Activated CD8-positive, alpha-beta memory T cell treated with anti-CD3 and anti-CD28 coated beads, Interleukin-2, amount 10 ng/mL, durations not matched to agents 7 days and 5 days (primary cell): ENCODE data around the gene KNTC1. TPM values are rescaled to one million over a fixed set of nuclear protein-coding genes. Genes with fewer than 3 reads are reported as not detected.

ENCODE experiments used
- ATAC-seq: fragments of 150-1000 bp; cut with Tn5 transposase; one replicate; pipeline ENCODE4 v1.10.0; 2021; ENCODE audit warnings: moderate library complexity
- CTCF ChIA-PET: fragments of 350-600 bp; sonication (Branson Sonifier 250); formaldehyde crosslinking; loops from one replicate; lab custom pipeline; 2021; ENCODE audit warnings: antibody characterized with exemption; lab: Charles Lee
- DNase-seq: peaks from one replicate; pipeline ENCODE4 v3.0.0-alpha.2; 2020
- H3K27ac Mint-ChIP-seq: one replicate; pipeline ENCODE4 v1.8.0; 2021; ENCODE audit warnings: mild to moderate bottlenecking, mixed read lengths
- H3K27me3 Mint-ChIP-seq: one replicate; pipeline ENCODE4 v1.8.0; 2021; ENCODE audit warnings: mixed read lengths
- H3K36me3 Mint-ChIP-seq: one replicate; pipeline ENCODE4 v1.8.0; 2021; ENCODE audit warnings: mild to moderate bottlenecking, mixed read lengths
- H3K4me1 Mint-ChIP-seq: one replicate; pipeline ENCODE4 v1.8.0; 2021; ENCODE audit warnings: mixed read lengths
- H3K4me3 Mint-ChIP-seq: one replicate; pipeline ENCODE4 v1.8.0; 2021; ENCODE audit warnings: mild to moderate bottlenecking, moderate library complexity, mixed read lengths
- H3K9me3 Mint-ChIP-seq: one replicate; pipeline ENCODE4 v1.8.0; 2022; ENCODE audit warnings: low read depth, mixed read lengths
- total RNA-seq, 2 experiments: library from RNA; stranded (reverse); gene quantifications; one replicate each; pipeline ENCODE4 v1.2.3, GENCODE V29; 2021

Gene KNTC1
- total RNA-seq, 2 experiments from 2014 or later: 129 to 200 TPM

DNA sequence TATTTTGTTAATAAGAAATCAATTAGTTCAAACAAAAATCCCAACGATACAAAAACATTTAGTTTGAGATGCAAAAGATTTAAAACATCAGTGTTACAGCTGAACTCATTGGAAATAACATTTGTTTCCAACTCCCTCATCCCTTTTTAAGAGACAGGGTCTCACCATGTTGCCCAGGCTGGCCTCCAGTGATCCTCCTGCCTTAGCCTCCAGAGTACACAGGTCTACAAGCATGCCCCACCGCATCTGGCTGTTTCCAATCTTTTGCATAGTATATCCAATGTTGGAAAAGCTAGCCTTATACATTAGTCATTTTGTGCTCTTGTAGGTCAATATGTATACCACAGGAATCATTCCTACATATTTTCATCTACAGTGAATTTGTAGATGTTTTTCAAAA, 11.8 kb upstream of the KNTC1 start:
- Mint-ChIP-seq H3K36me3 (peaks cover 81% of the 10 kb centered on the region), H3K27ac (no peak overlapping the region), H3K4me3 (no peak overlapping the region), H3K27me3 (no peaks in the 10 kb centered on the region), H3K9me3 (no peaks in the 10 kb centered on the region), H3K4me1 (peaks cover 46% of the 10 kb centered on the region)
- CTCF ChIA-PET: no interaction called here
- ATAC-seq: no peak
- DNase-seq: no peak

DNA sequence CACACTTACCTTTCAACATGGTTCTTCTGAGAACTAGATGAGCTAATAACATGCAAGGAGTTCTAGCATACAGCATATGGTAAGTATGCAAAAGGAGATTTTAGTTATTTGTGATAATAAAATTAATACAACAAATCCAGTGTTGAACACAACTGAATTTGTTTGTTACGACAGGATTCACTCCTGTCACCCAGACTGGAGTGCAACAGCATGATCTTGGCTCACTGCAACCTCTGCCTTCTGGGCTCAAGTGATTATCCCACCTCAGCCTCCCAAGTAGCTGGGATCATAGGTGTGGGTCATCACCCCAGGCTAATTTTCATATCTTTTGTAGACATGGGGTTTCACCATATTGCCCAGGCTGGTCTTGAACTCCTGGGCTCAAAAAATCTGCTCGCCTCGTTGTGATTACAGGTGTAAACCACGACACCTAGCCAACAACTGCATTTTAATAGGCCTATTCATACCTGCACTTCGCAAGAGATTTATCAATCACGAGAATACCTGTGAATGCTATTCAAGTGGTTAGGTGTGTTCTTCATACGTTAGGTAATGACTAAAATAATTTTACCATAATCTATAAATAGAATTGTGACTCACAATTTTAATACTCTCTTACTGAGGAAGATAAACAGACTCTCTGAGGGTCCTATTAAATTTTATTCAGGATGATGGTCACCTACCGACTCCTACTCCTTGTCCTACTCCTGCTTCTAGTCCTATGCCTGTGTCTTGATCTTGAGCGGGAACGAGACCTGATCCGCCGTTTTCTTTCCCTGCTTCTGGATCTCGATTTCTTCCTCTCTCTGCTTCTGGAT, 10.3 kb upstream of the KNTC1 start:
- Mint-ChIP-seq H3K9me3 (no peaks in the 10 kb centered on the region), H3K27ac (no peak overlapping the region), H3K4me3 (no peak overlapping the region), H3K27me3 (no peaks in the 10 kb centered on the region), H3K4me1 (peaks cover 55% of the 10 kb centered on the region), H3K36me3 (peaks cover 83% of the 10 kb centered on the region)
- CTCF ChIA-PET: interaction anchor here (0.6 kb wide), 1 partner anchor 591 kb away, joined by 4 read pairs; no protein-coding TSS in a partner anchor
- DNase-seq (no peak), ATAC-seq (no peak)

DNA sequence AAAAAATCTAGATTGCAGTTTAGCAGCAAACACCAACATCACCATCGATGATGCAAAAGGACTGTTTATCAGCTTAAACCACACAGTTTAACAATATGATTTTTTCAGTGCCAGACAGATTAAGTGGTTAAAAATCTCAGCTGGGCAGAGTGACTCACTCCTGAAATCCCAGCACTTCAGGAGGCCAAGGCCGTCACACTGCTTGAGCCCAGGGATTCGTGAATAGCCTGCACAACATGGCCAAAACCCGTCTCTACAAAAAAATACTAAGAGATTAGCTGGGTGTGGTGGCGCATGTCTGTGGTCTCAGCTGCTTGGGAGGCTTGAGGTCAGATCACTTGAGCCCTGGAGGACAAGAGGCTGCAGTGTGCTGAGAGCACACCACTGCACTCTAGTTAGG, 9.2 kb upstream of the KNTC1 start:
- Mint-ChIP-seq H3K27me3 (no peaks in the 10 kb centered on the region), H3K27ac (peak overlapping the region; percentile 36), H3K4me1 (peaks cover 60% of the 10 kb centered on the region), H3K4me3 (no peak overlapping the region), H3K9me3 (no peaks in the 10 kb centered on the region), H3K36me3 (peaks cover 83% of the 10 kb centered on the region)
- DNase-seq (no peak), ATAC-seq (peak; percentile 39)
- CTCF ChIA-PET: no interaction called here

DNA sequence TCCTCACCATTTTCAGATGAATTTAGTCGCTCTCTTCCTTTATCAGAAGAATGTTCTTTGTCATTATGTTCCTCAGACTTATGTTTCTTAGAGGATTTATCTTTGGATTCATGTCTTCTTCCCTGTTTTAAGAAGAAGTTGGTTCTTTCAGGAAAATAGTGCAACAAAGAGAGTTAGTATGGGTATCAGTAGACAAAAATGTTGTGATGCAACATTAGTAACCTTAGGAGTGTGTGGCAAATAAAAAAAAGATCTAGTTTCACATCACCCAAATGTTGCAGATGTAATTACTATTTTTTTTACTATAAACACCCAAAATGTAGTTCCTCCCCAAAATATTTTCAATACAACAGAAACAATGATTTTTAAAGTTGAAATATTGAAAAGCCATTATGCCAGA, 8.1 kb upstream of the KNTC1 start:
- Mint-ChIP-seq H3K27ac (peak overlapping the region; percentile 39), H3K27me3 (no peaks in the 10 kb centered on the region), H3K4me3 (no peak overlapping the region), H3K9me3 (no peaks in the 10 kb centered on the region), H3K4me1 (peaks cover 66% of the 10 kb centered on the region), H3K36me3 (peaks cover 86% of the 10 kb centered on the region)
- DNase-seq (no peak), ATAC-seq (no peak)
- CTCF ChIA-PET: interaction anchor here (0.5 to 1.2 kb wide), 5 partner anchors 12 to 136 kb away, joined by 3 to 4 read pairs (median 3); no protein-coding TSS in a partner anchor

DNA sequence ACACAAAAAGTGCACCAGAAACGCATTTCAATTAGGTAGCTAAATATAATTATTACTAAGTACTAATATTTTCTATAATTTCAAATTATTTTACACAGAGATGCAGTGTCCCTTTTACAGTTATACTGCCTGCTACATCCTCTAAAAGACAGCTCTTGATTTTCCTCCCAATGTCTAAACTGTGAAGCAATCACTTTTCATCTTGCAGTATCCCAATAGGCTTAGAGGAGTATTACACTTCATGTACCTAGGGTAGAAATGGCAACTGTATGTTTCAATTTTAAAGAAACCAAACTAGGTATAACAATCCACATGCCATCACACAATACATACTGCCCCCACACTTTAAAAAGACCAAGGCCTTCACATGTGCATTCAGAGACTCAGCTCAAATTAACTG, 7.6 kb upstream of the KNTC1 start:
- DNase-seq (no peak), ATAC-seq (no peak)
- H3K4me1 Mint-ChIP-seq: peaks cover 71% of the 10 kb centered on the region
- CTCF ChIA-PET: interaction anchor here (0.5 to 1.5 kb wide), 7 partner anchors 9 to 135 kb away, joined by 3 to 5 read pairs (median 3); partner anchors contain the start of gene ZCCHC8
- no peaks in the 10 kb centered on the region for H3K27me3 Mint-ChIP-seq
- H3K27ac Mint-ChIP-seq: peak overlapping the region; percentile 70
- H3K9me3 Mint-ChIP-seq: no peaks in the 10 kb centered on the region
- no peak overlapping the region for H3K4me3 Mint-ChIP-seq
- peaks cover 89% of the 10 kb centered on the region for H3K36me3 Mint-ChIP-seq

DNA sequence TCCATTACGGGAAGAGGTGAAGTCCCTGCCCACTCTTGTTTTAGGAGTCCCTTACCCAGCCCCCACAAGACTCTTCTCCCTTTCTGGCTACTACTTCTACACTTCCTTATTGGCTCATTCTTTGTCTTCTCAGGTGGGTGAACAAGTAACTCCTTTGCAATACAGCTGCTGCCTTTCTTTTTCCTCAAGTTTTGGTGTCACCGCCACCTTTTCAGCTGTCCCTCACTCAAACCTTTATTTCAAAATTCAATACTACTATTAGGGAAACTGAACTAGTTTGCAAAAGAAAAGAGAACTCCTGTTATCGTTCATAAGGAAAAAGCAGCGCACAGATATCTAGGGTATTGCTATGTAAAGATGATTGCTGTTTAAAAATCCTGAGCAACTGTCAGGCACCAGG, 6.4 kb upstream of the KNTC1 start:
- no peak overlapping the region for H3K4me3 Mint-ChIP-seq
- H3K27ac Mint-ChIP-seq: peak overlapping the region; percentile 52
- DNase-seq (no peak), ATAC-seq (no peak)
- H3K36me3 Mint-ChIP-seq: peaks cover 88% of the 10 kb centered on the region
- no peaks in the 10 kb centered on the region for H3K27me3 Mint-ChIP-seq
- CTCF ChIA-PET: interaction anchor here (0.6 to 1.5 kb wide), 3 partner anchors 10 to 22 kb away, joined by 4 to 5 read pairs (median 5); partner anchors contain the start of gene ZCCHC8
- H3K4me1 Mint-ChIP-seq: peaks cover 68% of the 10 kb centered on the region
- no peaks in the 10 kb centered on the region for H3K9me3 Mint-ChIP-seq

GRCh38 chr12:122523280-122523679, 3.8 kb upstream of the KNTC1 start:
- Mint-ChIP-seq H3K4me1 (peaks cover 54% of the 10 kb centered on the region), H3K4me3 (no peak overlapping the region), H3K27ac (no peak overlapping the region), H3K27me3 (no peaks in the 10 kb centered on the region), H3K9me3 (no peaks in the 10 kb centered on the region), H3K36me3 (peaks cover 67% of the 10 kb centered on the region)
- DNase-seq (no peak), ATAC-seq (no peak)
- CTCF ChIA-PET: interaction anchor here (1.1 to 1.9 kb wide), 3 partner anchors 12 to 25 kb away, joined by 4 to 8 read pairs (median 5); partner anchors contain the start of gene ZCCHC8

- H3K36me3 Mint-ChIP-seq: peaks cover 61% of the 10 kb centered on the region
- H3K4me1 Mint-ChIP-seq: peaks cover 49% of the 10 kb centered on the region
These were observed 3.0 kb upstream of the KNTC1 start for GRCh38 chr12:122523846-122524718.

DNA sequence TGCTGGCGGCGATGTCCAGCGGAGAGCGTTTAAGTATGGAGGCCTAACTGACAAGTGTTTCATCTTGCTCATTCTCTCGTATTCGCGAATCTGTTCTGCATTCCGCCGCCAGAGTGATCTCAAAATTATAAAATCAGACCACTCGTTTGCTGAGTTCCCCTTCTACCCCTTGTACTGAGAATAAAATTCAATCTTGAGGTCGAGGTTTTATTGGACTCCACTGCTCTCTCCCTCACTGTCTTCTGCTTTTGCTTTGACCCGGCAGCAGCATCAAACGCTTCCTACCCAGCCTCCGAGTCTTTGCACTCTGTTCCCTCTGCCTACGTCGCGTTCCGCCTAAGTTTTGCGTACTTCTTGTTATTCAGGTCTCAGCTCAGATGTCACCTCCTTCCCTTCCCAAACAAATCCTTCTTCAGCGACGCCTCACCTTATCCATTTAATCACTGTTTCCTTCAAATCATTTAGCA, 462 bp downstream of the KNTC1 start:
- CTCF ChIA-PET: interaction anchor here (0.7 to 1.9 kb wide), 5 partner anchors 14 to 28 kb away, joined by 3 to 11 read pairs (median 3); partner anchors contain the start of gene ZCCHC8
- H3K4me3 Mint-ChIP-seq: no peak overlapping the region
- peaks cover 37% of the 10 kb centered on the region for H3K4me1 Mint-ChIP-seq
- no peak for ATAC-seq
- no peaks in the 10 kb centered on the region for H3K27me3 Mint-ChIP-seq
- peaks cover 47% of the 10 kb centered on the region for H3K36me3 Mint-ChIP-seq
- peak; percentile 63 for DNase-seq
- H3K9me3 Mint-ChIP-seq: no peaks in the 10 kb centered on the region
- H3K27ac Mint-ChIP-seq: no peak overlapping the region

More at GRCh38 chr12:122523846-122524718, 3.0 kb upstream of the KNTC1 start:
- ATAC-seq: no peak
- Mint-ChIP-seq H3K27ac (no peak overlapping the region), H3K27me3 (no peaks in the 10 kb centered on the region), H3K9me3 (no peaks in the 10 kb centered on the region), H3K4me3 (no peak overlapping the region)
- CTCF ChIA-PET: interaction anchor here (0.6 to 1.8 kb wide), 3 partner anchors 10 to 65 kb away, joined by 3 to 8 read pairs (median 4); partner anchors contain the start of gene ZCCHC8
- DNase-seq: no peak

DNA sequence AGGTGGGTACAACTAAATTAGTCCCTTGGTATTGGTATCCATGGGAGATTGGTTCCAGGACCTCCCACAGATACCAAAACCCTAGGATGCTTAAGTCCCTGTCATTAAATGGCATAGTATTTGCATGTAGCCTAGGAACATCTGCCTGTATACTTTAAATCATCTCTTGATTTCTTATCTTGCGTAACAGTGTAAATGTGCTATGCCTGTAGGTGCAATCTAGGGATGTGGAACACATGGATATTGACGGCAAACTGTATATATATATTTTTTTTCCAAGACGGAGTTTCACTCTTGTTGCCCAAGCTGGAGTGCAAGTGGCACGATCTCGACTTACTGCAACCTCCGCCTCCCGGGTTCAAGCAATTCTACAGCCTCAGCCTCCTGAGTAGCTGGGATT, 1.5 kb downstream of the KNTC1 start:
- no peaks in the 10 kb centered on the region for H3K27me3 Mint-ChIP-seq
- peaks cover 44% of the 10 kb centered on the region for H3K36me3 Mint-ChIP-seq
- no peak overlapping the region for H3K27ac Mint-ChIP-seq
- ATAC-seq (no peak), DNase-seq (no peak)
- H3K9me3 Mint-ChIP-seq: no peaks in the 10 kb centered on the region
- peaks cover 29% of the 10 kb centered on the region for H3K4me1 Mint-ChIP-seq
- no peak overlapping the region for H3K4me3 Mint-ChIP-seq
- CTCF ChIA-PET: interaction anchor here (1.0 to 1.7 kb wide), 2 partner anchors 22 to 129 kb away, joined by 3 read pairs; no protein-coding TSS in a partner anchor

DNA sequence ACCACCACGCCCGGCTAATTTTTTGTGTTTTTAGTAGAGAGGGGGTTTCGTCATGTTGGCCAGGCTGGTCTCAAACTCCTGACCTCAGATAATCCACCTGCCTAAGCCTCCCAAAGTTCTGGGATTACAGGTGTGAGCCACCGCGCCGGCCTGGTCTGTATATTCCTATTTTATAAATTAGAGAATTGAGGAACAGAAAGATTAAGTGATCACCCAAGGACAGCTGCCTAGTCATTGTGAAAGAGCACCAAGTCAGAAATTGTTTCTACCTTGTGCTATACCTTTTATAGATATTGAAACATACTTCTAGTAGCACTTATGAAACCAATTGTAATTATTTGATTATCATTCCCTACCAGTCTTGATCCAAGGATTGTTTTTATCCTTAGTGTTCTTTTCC, 1.9 kb downstream of the KNTC1 start:
- no peaks in the 10 kb centered on the region for H3K27me3 Mint-ChIP-seq
- H3K27ac Mint-ChIP-seq: no peak overlapping the region
- ATAC-seq: no peak
- CTCF ChIA-PET: interaction anchor here (1.0 to 1.7 kb wide), 2 partner anchors 21 to 130 kb away, joined by 3 read pairs; no protein-coding TSS in a partner anchor
- no peaks in the 10 kb centered on the region for H3K9me3 Mint-ChIP-seq
- peaks cover 40% of the 10 kb centered on the region for H3K36me3 Mint-ChIP-seq
- peaks cover 25% of the 10 kb centered on the region for H3K4me1 Mint-ChIP-seq
- DNase-seq: no peak
- H3K4me3 Mint-ChIP-seq: no peak overlapping the region

DNA sequence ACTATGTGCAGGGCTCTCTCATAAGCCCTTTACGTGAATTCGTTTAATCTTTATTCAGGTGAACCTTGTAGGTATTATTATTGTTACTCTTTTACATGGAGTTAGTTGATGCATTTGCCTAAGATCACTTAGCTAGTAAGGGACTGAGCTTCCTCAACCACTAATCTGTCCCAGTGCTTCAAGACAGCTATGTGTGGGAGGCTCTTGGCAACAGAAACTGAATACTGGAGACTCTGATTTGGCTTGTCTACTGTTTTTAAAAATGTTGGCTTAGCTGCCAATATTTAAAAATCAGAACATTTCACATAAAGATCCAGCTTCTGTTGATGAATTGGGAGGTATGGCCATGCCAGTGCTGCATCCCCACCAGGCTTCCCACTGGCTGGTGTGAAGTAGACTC, 6.8 kb downstream of the KNTC1 start:
- no peak for ATAC-seq
- Mint-ChIP-seq H3K4me1 (peaks cover 16% of the 10 kb centered on the region), H3K36me3 (peaks cover 40% of the 10 kb centered on the region), H3K27ac (no peak overlapping the region), H3K9me3 (no peaks in the 10 kb centered on the region), H3K27me3 (no peaks in the 10 kb centered on the region), H3K4me3 (no peak overlapping the region)
- DNase-seq: no peak
- CTCF ChIA-PET: interaction anchor here (0.8 to 1.4 kb wide), 4 partner anchors 9 to 37 kb away, joined by 3 to 4 read pairs (median 3); partner anchors contain the start of gene ZCCHC8

GRCh38 chr12:122537021-122537420, 10.0 kb downstream of the KNTC1 start:
- CTCF ChIA-PET: interaction anchor here (0.8 to 1.0 kb wide), 2 partner anchors 26 to 138 kb away, joined by 3 read pairs; no protein-coding TSS in a partner anchor
- DNase-seq (no peak), ATAC-seq (no peak)
- no peaks in the 10 kb centered on the region for H3K27me3 Mint-ChIP-seq
- H3K36me3 Mint-ChIP-seq: peaks cover 35% of the 10 kb centered on the region
- H3K9me3 Mint-ChIP-seq: no peaks in the 10 kb centered on the region
- no peak overlapping the region for H3K4me3 Mint-ChIP-seq
- H3K4me1 Mint-ChIP-seq: no peaks in the 10 kb centered on the region
- no peak overlapping the region for H3K27ac Mint-ChIP-seq
